A172 (cell line): ENCODE measurements around the gene ITPRIPL1. TPM values are rescaled to one million over a fixed set of nuclear protein-coding genes. Genes with fewer than 3 reads are reported as not detected.

Source experiments
- DNase-seq: peaks from one replicate; pipeline ENCODE4 v3.0.0-alpha.2; 2015; ENCODE audit warnings: low spot score
- total RNA-seq: library from RNA; depleted of rRNA; stranded (reverse); fragments of >200 nt; shearing (Covaris generic); gene quantifications from 2 replicates; pipeline ENCODE4 v1.2.3, GENCODE V29; 2014

ITPRIPL1 gene
- total RNA-seq, 1 experiment from 2014 or later, result not detected

DNA sequence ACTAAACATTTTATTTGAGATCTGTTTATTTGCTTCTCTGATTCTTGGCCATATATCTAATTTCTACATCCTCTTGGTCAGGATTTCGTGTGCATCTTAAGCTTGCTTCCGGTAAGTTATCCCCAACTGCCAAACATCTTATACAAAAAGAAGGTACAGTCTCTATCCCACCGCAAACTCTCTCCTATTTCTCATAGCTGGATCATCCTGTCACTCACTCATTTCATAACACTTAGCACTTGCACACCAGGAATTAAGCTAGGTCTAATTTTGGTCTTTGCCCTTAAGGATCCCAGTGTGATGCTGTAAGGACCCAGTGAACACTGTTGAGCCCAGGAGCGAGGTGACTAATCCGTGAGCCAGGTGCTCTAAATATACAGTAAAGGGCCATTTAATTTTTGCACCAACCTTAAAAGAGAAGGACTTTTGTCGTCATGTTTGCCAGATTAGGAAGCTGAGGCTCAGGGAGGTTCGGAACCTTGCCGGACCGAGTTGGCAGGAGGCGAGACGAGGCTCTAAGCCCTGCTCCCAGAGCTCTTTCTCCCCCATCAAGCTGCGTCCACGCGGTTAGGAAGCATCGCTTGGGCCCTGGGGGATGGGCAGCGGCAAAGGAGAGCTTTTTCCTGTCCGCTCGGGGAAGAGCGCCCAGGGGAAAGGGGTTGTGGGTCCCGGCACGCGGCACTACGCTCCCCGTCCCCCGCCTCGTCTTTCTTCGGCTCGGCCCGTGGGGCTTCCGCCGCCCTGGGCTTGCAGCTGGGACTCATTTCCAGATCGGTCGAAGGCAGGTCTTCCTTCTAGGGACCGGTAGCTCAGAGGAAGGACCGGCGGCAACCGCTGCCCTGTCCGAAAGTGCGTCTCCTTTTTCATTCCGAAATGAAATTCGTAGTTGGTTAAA lies 4.1 kb upstream of the ITPRIPL1 start:
- peak; percentile 23 for DNase-seq

DNA sequence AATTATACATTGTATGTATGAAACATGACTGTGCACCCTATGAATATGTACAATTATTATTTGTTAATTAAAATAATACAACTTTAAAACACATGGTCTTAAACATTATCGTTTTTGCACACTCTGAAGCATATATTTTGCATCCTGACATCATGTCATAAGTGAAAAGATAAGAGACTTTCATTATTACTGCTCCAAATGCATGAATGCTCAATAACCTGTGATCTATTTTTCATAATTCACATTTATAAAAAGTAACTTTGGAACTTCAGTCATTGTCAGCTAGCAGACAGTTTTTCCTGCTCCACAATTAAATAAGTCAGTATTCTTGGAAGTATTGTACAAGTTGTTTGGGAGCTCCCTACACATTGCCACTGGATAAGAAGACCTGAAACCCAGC lies 1.3 kb upstream of the ITPRIPL1 start:
- no peak for DNase-seq

DNA sequence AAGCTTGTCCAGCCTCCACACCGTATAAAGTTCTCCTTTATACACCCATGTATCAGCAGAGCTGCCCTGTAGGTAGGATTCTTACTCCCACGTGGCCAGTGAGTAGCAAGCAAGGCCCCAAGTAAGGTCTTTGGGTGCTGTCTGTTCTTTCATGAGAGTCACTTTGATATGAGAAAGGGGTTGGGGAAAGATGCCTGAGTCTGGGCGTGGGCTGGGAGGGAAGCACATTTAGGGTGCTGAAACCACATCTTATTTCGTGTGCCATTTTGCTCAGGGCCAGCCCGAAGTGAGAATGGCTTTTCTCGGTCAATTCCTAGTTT lies 436 bp upstream of the ITPRIPL1 start:
- DNase-seq, result no peak

DNA sequence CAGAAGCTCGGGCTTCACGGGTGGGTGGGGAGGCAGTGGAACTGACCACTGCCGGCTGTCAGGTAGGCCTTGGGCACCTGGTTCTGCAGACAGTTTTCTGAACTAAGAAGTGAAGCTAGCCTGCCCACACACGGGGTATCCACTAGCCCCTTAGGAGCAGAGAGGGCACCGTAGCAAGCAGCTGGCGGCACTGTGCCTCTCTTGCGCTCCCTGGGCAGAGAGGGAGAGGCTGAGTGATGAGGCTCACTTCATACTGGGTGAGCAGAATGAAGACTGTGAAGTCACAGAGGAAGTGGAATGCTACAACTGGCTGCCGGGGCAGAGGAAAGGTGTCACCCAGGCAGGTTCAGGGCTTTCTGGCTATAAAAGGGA lies 753 bp downstream of the ITPRIPL1 start:
- DNase-seq, result no peak

DNA sequence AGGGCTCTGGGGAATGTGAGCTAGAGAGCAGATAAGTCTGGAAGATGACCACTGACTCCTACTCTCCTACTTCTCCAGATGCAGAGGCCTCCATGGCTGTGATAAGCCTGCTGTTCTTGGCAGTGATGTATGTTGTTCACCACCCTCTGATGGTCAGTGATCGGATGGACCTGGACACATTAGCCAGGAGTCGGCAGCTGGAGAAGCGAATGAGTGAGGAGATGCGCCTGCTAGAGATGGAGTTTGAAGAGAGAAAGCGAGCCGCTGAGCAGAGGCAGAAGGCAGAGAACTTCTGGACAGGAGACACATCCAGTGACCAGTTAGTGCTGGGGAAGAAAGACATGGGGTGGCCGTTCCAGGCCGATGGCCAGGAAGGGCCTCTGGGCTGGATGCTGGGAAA lies 1.4 kb downstream of the ITPRIPL1 start:
- no peak for DNase-seq

DNA sequence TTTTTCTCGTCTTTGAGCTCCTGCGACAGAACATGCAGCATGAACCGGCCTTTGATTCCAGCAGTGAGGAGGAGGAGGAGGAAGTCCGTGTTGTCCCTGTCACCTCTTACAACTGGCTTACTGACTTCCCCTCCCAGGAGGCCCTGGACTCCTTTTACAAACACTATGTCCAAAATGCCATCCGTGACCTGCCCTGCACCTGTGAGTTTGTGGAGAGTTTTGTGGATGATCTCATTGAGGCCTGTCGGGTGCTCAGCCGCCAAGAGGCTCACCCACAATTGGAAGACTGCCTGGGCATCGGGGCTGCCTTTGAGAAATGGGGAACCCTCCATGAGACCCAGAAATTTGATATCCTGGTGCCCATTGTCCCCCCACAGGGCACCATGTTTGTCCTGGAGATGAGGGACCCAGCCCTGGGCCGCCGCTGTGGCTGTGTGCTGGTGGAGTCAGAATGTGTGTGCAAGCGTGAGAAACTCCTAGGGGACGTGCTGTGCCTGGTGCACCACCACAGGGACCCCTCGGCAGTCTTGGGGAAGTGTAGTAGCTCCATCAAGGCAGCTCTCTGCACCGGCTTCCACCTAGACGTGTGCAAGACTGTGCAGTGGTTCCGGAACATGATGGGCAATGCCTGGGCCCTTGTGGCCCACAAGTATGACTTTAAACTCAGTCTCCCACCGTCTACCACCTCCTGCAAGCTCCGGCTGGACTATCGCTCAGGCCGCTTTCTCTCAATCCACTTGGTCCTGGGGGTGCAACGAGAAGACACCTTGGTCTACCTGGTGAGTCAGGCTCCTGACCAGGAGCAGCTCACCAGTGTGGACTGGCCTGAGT lies 2.1 kb downstream of the ITPRIPL1 start:
- no peak for DNase-seq

DNA sequence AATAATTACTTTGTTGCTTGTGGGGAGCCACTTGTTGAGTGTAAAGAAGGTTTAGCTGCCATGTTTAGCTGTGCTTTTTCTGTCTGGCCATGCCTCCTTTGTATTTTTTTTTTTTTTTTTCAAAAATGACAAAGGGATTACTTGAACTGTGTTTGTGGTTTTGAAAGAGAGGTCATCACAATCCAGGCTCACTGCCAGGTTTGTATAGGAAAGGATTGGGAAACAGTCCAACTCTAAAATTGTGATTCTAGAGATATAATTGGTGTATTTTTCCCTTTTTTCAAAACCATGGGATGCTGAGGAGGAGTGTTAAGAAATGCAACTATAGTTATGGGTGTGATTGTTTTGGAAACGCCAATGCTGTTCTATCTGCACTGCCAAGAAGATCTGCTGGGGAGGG lies 4.3 kb downstream of the ITPRIPL1 start:
- peak; percentile 70 for DNase-seq

DNA sequence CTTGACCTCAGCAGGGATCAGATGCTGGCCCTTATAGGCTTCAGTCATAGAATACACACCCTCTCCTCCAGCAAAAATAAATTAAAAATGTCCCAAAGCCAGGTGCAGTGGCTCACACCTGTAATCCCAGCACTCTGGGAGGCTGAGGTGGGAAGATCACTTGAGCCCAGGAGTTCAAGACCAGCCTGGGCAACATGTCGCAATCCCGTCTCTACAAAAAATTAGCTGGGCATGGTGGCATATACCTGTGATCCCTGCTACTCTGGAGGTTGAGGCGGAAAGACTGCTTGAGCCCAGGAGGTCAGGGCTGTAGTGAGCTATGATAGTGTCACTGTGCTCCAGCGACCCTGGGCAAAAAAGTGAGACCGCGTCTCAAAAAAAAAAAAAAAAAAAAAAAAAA lies 4.8 kb downstream of the ITPRIPL1 start:
- DNase-seq, result no peak

DNA sequence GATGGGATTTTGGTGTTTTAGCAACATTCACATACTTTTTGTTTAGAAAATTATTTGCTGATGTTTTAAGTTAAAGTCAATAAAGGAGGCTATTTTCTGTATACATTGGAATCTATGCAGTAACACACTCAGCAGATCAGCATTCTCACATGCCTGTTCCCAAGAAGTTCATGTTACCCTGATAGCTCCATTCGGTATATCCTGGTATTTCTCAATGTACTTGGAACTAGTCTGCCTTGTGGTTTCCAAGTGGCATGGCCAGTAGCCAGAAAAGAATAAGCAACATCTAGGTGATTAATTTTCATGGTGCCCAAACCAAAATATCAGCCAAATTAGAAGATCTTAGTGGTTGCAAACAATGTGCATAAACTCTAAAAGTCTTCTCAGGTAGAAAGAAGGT lies 5.3 kb downstream of the ITPRIPL1 start:
- DNase-seq, result peak; percentile 42

DNA sequence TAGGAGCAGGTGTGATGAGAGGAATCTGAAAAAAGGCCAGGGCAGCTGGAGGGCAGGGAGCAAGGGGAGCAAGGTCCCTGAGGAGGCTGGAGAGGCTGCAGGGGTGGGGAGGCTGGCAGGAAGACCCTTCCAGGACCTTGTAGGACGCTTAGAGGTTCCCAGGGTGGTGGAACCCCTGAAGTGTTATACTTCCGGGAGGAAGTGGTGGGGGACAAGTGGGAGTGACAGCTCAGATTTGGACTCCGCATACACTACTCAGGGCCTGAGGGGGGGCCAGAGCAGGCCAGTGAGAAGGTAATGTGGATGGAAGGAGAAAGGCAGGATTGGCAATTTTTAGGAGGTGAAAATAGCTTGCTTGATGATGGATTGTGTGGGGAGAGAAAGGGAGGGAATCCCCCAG lies 8.6 kb downstream of the ITPRIPL1 start:
- DNase-seq, result no peak

DNA sequence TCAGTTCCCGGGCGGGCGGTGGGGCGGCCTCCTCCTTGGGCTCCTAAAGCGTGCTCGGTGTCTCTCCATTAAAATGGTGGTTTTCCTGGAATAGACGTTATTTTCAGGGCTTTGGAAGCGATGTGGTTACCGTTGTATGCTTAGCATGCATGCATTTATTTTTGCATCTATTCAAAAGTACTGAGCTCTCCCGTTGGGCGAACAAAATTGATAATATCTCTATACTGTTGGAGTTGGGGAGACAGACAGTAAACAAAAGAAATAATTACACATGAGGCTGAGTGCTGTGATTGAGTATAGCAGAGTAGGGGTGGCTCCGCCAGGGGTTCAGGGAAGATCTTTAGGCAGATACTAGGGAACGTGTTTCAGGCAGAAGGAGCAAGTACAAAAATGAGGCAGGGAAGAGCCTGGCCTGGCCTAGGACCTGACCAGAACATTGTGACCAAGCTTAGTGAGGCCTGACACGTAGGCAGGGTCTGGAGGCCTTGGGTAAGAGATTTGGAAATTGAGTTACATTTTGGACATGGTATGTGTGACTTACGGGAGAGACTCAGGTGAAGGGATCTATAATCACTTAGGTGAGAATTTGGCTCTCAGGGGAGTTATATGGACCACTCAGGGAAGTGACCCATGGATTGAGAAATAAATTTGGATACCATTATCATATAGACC lies 11.1 kb downstream of the ITPRIPL1 start:
- DNase-seq, result no peak

DNA sequence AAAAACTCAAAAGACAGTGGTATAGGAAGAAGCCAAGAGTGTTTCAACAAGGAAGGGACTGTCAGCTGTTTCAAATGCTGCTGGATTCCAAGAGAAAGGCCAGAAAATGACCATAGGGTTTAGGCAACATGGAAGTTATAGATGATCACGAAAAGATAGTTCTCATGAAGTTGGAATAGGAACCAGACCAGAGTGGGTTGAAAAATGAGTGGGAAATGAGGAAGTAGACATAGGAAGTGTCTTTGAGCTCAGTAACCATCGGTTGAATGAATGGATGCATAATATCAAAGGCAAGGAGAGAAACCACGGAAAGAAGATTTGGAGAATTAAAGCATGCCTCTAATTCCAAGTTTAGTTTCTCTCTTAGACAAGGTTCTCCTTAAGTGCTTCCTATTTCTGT lies 11.8 kb downstream of the ITPRIPL1 start:
- DNase-seq, result no peak

DNA sequence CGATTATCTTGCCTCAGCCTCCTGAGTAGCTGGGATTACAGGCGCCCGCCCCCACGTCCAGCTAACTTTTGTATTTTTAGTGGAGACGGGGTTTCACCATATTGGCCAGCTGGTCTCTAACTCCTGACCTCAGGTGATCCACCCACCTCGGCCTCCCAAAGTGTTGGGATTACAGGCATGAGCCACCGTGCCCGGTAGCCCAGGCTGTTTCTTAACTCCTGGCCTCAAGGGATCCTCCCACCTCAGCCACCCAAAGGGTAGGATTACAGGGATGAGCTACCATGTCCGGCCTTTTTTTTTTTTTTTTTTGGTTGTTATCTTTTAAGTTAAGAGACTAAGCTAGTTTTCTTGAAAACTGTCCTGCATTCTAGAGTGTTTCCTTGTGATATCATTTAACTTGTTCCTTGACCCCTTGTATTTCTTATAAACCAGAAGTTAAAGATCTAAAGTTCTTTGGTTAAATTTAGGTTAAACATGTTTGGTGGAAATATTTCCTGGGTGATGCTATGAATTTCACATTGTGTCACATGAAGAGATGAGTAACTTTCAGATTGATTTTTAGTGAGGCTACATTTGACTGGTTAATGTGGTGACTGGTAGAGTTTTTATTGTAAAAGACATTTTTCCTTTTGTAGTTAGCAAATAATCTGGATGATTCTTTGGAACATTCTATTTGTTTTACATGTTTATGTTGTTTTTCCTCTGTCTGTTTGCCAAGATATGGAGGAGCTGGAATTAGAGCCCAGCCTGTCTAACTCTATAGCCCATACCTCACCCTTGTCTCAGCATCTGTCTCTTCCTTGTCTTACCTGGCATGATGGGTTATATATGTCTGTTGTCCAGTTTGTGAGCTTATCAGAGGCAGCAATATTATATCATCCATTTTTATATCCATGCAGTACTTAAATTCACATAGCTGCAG lies 15.6 kb downstream of the ITPRIPL1 start:
- no peak for DNase-seq

DNA sequence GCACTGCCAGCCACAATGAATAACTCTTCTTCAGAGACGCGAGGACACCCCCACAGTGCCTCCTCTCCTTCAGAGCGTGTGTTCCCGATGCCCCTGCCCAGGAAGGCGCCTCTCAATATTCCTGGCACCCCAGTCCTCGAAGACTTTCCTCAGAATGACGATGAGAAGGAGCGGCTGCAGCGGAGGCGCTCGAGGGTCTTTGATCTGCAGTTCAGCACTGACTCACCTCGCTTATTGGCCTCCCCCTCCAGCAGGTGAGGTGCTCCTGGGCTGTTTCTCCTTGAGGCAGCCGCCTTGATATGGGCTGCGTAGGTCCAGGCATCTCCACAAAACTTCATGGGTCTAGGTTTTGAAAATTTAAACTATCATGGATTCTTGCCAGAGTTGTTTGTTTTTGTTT lies 16.5 kb downstream of the ITPRIPL1 start:
- no peak for DNase-seq

DNA sequence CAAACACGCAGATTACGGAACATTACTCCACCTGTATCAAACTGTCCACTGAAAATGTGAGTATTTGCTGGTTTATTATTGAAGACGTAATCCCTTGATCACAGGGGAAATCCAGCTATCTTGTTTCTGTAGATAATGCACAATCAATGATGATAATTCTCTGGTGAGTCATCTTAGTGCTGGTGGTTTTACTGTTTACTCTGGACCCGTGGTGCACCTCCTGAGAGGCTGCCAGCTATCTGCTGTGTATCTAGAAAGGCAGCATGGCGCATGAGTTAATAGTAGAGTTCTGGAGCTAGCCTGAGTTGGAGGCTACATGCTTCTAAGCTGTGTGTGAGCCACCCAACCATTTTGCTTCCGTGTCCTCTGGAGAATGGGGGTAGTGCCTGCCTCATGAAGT lies 17.0 kb downstream of the ITPRIPL1 start:
- peak; percentile 90 for DNase-seq

DNA sequence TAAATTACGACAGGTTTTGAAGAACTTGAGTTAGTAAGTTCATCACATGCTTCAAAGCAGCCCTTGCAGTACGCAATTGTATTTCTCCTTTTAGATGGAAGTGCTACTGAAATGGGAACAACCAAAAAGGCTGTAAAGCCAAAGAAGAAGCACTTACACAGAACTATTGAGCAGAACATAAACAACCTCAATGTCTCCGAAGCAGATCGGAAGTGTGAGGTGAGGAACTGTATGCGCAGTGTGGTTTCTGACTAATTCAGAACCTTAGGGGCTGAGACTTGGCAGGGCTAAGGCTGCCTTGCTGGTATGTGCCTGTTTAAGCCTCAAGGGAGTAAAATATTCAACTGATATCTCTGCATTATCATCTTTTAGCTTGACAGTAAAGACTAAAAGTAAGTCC lies 18.9 kb downstream of the ITPRIPL1 start:
- DNase-seq, result no peak

DNA sequence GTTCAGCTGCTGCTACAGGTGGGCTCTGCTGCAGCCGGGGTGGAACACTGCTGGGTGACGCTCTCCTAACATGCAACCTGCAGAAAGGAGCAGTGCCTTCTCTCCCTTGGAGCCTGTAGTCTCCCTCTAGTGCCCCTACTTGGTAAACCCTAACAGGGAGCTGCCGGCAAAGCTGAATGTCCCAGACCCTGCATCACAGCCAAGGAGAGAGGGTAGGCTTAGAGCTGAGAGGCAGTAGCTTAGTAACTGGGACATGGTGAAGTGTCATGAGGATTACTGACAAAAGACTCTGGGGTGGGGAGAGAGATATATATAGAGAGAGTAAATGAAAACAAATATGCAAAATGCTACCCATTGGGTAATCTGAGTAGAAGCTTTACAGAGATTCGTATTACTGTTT lies 20.3 kb downstream of the ITPRIPL1 start:
- no peak for DNase-seq

DNA sequence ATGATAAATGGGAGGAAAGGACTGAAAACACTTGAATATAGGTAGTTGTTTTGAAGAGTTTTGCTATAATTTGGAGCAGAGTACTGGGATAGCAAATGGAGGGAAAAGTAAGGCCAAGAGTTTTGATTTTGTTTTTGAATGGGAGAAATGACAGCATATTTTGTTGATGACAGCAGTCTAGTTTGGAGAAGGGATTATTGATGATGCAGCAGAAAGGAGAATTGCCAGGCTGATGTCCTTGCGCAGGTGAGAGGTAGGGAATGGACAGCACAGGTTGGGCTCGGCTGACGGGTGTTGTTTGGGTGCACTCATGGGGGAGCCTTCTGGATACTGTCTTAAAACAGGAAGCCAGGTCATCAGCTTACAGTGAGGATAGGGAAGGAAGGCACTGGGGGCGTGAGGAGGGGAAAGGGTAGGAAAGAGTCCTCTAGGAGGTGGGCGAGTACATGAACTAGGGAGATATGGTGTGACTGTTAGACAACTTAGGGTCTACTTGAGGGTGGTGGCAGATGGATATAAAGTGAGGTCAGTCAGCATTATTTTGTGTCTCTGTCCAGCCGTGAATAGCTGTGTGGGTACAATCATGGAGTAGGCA lies 20.8 kb downstream of the ITPRIPL1 start:
- DNase-seq, result no peak

DNA sequence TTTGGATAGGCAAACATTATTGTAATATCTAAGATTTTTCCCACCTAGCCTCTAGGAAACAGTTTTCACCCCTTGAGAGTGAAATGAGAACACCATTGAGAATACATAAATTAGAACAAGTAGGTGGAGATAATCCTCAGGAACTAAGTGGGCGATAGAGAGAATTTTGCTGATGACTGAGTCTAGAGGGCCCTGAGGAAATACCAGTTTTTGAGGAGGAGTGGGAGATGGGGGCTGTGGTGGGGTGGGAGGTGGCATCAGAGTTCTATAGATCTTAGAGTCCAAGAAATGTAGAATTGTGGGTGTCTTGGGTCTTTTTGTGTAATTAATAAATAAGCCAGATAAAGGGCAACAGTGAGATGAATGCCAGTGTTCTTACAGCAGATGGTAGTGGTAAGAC lies 22.3 kb downstream of the ITPRIPL1 start:
- DNase-seq, result no peak

DNA sequence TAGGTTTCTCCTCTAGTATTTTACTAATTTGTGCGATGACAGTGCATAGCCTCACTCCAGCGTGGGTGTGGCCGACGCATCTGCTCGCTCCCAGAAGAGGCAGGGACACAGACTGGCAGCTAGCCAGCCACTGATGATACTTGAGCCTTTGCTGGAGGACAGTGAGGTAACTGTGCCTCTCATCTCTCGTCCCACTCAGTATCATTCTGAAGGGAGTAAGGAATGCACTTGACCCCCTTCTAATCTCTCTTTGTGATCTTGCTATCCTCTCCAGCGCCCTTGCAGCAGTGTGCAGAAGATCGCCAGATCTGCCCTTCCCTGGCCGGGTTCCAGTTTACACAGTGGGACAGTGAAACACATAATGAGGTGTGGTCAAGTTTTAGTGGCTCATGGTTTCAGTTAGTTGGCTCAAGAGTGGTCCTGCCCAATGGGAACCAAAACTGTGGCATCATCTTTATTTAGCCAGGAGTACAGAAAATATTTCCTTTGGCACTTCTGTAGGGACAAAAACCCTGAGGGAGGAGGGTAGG lies 28.0 kb downstream of the ITPRIPL1 start:
- no peak for DNase-seq

DNA sequence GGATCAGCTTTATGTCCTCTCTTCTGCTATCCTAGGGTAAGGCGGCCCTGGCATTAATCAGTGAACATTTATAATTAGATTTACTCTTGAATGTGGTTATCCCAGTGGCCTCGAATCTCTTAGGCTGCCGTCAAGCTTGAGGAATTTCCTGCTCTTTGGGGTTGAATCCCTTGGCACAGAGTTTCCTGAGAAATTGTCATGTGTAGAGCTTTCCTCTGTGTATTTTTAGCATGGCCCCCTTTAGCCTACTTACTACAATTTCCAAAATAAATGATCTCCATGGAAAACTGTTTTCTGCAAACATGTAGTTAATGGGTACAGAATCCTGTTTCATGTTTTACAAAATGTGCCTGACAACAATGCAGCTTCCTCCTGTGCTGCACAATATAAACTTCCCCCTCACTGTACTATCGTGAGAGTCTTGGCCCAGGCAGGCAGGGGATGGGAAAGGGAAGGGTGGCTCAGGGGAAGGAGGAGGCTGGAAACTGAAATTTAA lies 28.5 kb downstream of the ITPRIPL1 start:
- DNase-seq, result no peak
